HG03064 (cell line): ENCODE results near the gene OLR1.

Experiments used
- ATAC-seq: cut with Tn5 transposase; IDR thresholded peaks from one replicate; pipeline ENCODE4 v1.9.1; 2021; ENCODE audit warnings: low read depth; ENCODE audit not compliant: unreplicated experiment

OLR1 gene

DNA sequence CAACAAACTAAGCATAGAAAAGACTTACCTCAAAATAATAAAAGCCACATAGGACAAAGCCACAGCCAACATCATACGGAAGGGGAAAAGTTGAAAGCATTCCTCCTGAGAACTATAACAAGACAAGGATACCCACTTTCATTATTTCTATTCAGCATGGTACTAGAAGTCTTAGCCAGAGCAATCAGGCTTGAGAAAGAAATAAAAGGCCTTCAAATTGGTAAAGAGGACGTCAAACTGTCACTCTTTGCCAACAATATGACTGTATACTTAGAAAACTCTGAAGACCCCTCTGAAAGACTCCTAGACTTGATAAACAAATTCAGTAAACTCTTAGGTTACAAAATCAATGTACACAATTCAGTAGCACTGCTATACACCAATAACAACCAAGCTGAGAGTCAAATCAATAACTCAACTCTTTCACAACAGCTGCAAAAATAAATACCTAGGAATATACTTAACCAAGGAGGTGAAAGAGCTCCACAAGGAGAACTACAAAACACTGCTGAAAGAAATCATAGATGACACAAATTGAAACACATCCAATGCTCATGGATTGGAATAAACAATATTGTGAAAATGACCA, 61.6 kb downstream of the OLR1 start:
- ATAC-seq: no peak
